HEK293 (cell line): ENCODE data around the gene SORCS3.

Experiments
- CTCF ChIA-PET: fragments of 350-600 bp; formaldehyde crosslinking; extraction: SDS; loops from one replicate; lab custom pipeline; 2021; ENCODE audit warnings: antibody characterized with exemption; lab: Yijun Ruan, JAX
- POLR2A ChIA-PET: fragments of 300-600 bp; formaldehyde crosslinking; extraction: SDS; loops from one replicate; lab custom pipeline; 2020; ENCODE audit warnings: antibody characterized with exemption, inconsistent platforms; lab: Yijun Ruan, JAX
- H3K27ac ChIP-seq: fragments of 200-500 bp; sonication (Bioruptor generic); 2 replicates; pipeline ENCODE4 v1.5.1; 2014; ENCODE audit warnings: low read depth, low read length, control low read depth, inconsistent platforms; ENCODE audit errors: extremely low read depth
- H3K36me3 ChIP-seq, 2 experiments: fragments of 200-500 bp in 1 of 2; sonication (Bioruptor generic) in 1 of 2; 1 replicate in 1 of 2; 2 replicates in 1 of 2; pipeline ENCODE4 v1.5.1; 2014 to 2017; ENCODE audit warnings: inconsistent platforms in 2 of 2, low read length in 2 of 2; ENCODE audit not compliant: control insufficient read depth in 2 of 2, insufficient read depth in 1 of 2
- H3K4me1 ChIP-seq: fragments of 200-500 bp; sonication (Bioruptor generic); 2 replicates; pipeline ENCODE4 v1.5.1; 2014; ENCODE audit warnings: mild to moderate bottlenecking, low read length, inconsistent platforms; ENCODE audit not compliant: control insufficient read depth, insufficient read depth
- H3K4me3 ChIP-seq: 2 replicates; pipeline ENCODE4 v1.5.1; 2011; ENCODE audit warnings: low read depth, mild to moderate bottlenecking, control low read depth, low read length, moderate library complexity
- H3K9me3 ChIP-seq: fragments of 200-500 bp; sonication (Bioruptor generic); 2 replicates; pipeline ENCODE4 v1.5.1; 2014; ENCODE audit warnings: low read depth, low read length, inconsistent platforms; ENCODE audit not compliant: control insufficient read depth, insufficient read depth
- BCL11A ChIP-seq: fragments of 450-650 bp; formaldehyde crosslinking; IDR thresholded peaks from 2 replicates; pipeline ENCODE4 v1.5.1; 2016; ENCODE audit warnings: low read depth, missing biosample characterization, missing genetic modification characterization
- HOXD13 ChIP-seq: sonication (generic); formaldehyde crosslinking; IDR thresholded peaks from 2 replicates; pipeline ENCODE4 v1.8.0; 2022; ENCODE audit warnings: missing genetic modification reagents, borderline replicate concordance
- MZF1 ChIP-seq: fragments of 450-650 bp; formaldehyde crosslinking; IDR thresholded peaks from 2 replicates; pipeline ENCODE4 v1.5.1; 2017; ENCODE audit warnings: missing biosample characterization, missing genetic modification characterization, borderline replicate concordance
- SP2 ChIP-seq: fragments of 450-650 bp; formaldehyde crosslinking; IDR thresholded peaks from 2 replicates; pipeline ENCODE4 v1.5.1; 2016; ENCODE audit warnings: missing biosample characterization, missing genetic modification characterization
- ZBTB48 ChIP-seq: fragments of 450-650 bp; formaldehyde crosslinking; IDR thresholded peaks from 2 replicates; pipeline ENCODE4 v1.5.1; 2016; ENCODE audit warnings: missing biosample characterization, missing genetic modification characterization
- ZNF202 ChIP-seq: fragments of 450-650 bp; formaldehyde crosslinking; IDR thresholded peaks from 2 replicates; pipeline ENCODE4 v1.5.1; 2016; ENCODE audit warnings: missing biosample characterization, missing genetic modification characterization, borderline replicate concordance
- ZNF514 ChIP-seq: fragments of 450-650 bp; formaldehyde crosslinking; IDR thresholded peaks from 2 replicates; pipeline ENCODE4 v1.5.1; 2016; ENCODE audit warnings: missing biosample characterization, missing genetic modification characterization
- ZNF555 ChIP-seq: fragments of 450-650 bp; formaldehyde crosslinking; conservative IDR thresholded peaks from 2 replicates; pipeline ENCODE4 v1.5.1; 2017; ENCODE audit warnings: missing biosample characterization, mild to moderate bottlenecking, missing genetic modification characterization, inconsistent platforms
- ZNF621 ChIP-seq: fragments of 450-650 bp; formaldehyde crosslinking; IDR thresholded peaks from 2 replicates; pipeline ENCODE4 v1.5.1; 2017; ENCODE audit warnings: missing biosample characterization, missing genetic modification characterization
- ZNF629 ChIP-seq: fragments of 450-650 bp; formaldehyde crosslinking; IDR thresholded peaks from 2 replicates; pipeline ENCODE4 v1.5.1; 2017; ENCODE audit warnings: missing biosample characterization, missing genetic modification characterization
- ZNF654 ChIP-seq: fragments of 450-650 bp; formaldehyde crosslinking; IDR thresholded peaks from 2 replicates; pipeline ENCODE4 v1.5.1; 2016; ENCODE audit warnings: low read depth, missing biosample characterization, missing genetic modification characterization
- ZNF677 ChIP-seq: fragments of 450-650 bp; IDR thresholded peaks from 2 replicates; pipeline ENCODE4 v1.5.0; 2018; ENCODE audit warnings: missing biosample characterization, mild to moderate bottlenecking, missing genetic modification characterization, moderate library complexity
- ZNF830 ChIP-seq: fragments of 450-650 bp; IDR thresholded peaks from 2 replicates; pipeline ENCODE4 v1.5.0; 2018; ENCODE audit warnings: missing biosample characterization, missing genetic modification characterization, low read depth, mild to moderate bottlenecking, moderate library complexity
- ZSCAN16 ChIP-seq: fragments of 450-650 bp; formaldehyde crosslinking; IDR thresholded peaks from 2 replicates; pipeline ENCODE4 v1.5.1; 2016; ENCODE audit warnings: missing biosample characterization, missing genetic modification characterization
- TF ChIP-seq, protein P1 (sequence below): fragments of 450-650 bp; formaldehyde crosslinking; IDR thresholded peaks from 2 replicates; pipeline ENCODE4 v1.5.1; 2016; ENCODE audit warnings: missing biosample characterization, missing genetic modification characterization
- TF ChIP-seq, protein P2 (sequence below): fragments of 450-650 bp; formaldehyde crosslinking; IDR thresholded peaks from 2 replicates; pipeline ENCODE4 v1.5.1; 2016; ENCODE audit warnings: missing biosample characterization, missing genetic modification characterization, borderline replicate concordance
- TF ChIP-seq, protein P3 (sequence below): fragments of 450-650 bp; formaldehyde crosslinking; IDR thresholded peaks from 2 replicates; pipeline ENCODE4 v1.5.1; 2016; ENCODE audit warnings: missing biosample characterization, missing genetic modification characterization
- TF ChIP-seq, protein P4 (sequence below): fragments of 450-650 bp; formaldehyde crosslinking; IDR thresholded peaks from 2 replicates; pipeline ENCODE4 v1.5.1; 2016; ENCODE audit warnings: missing biosample characterization, missing genetic modification characterization

The SORCS3 gene

DNA sequence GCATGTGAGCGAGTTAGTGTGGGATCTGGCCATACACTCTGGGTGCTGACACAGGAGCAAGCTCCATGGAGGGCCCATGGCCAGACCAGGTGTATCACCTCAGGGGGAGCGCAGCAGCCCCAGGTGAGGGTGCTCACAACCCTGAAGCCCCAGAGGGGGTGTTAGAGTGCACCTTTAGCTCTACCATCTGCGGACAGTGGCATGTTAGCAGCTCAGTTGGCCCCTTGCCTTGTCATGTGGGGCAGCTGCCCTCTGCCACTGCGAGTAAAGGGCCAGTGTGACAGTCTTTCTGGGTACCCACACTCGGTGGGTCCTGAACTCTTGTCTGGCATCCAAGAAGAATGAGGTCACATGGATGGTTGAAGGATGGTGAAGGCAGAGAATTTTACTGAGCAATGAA is 600.2 kb downstream of the SORCS3 start:
- H3K4me3 ChIP-seq, result no peak overlapping the region
- no peak overlapping the region for H3K27ac ChIP-seq
- ChIA-PET POLR2A (no interaction called here), CTCF (no interaction called here)
- no peaks in the 10 kb centered on the region for H3K4me1 ChIP-seq
- TF ChIP-seq, protein P1, sequence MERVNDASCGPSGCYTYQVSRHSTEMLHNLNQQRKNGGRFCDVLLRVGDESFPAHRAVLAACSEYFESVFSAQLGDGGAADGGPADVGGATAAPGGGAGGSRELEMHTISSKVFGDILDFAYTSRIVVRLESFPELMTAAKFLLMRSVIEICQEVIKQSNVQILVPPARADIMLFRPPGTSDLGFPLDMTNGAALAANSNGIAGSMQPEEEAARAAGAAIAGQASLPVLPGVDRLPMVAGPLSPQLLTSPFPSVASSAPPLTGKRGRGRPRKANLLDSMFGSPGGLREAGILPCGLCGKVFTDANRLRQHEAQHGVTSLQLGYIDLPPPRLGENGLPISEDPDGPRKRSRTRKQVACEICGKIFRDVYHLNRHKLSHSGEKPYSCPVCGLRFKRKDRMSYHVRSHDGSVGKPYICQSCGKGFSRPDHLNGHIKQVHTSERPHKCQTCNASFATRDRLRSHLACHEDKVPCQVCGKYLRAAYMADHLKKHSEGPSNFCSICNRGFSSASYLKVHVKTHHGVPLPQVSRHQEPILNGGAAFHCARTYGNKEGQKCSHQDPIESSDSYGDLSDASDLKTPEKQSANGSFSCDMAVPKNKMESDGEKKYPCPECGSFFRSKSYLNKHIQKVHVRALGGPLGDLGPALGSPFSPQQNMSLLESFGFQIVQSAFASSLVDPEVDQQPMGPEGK (tag by site-specific recombination), result no peak
- TF ChIP-seq, protein P2, sequence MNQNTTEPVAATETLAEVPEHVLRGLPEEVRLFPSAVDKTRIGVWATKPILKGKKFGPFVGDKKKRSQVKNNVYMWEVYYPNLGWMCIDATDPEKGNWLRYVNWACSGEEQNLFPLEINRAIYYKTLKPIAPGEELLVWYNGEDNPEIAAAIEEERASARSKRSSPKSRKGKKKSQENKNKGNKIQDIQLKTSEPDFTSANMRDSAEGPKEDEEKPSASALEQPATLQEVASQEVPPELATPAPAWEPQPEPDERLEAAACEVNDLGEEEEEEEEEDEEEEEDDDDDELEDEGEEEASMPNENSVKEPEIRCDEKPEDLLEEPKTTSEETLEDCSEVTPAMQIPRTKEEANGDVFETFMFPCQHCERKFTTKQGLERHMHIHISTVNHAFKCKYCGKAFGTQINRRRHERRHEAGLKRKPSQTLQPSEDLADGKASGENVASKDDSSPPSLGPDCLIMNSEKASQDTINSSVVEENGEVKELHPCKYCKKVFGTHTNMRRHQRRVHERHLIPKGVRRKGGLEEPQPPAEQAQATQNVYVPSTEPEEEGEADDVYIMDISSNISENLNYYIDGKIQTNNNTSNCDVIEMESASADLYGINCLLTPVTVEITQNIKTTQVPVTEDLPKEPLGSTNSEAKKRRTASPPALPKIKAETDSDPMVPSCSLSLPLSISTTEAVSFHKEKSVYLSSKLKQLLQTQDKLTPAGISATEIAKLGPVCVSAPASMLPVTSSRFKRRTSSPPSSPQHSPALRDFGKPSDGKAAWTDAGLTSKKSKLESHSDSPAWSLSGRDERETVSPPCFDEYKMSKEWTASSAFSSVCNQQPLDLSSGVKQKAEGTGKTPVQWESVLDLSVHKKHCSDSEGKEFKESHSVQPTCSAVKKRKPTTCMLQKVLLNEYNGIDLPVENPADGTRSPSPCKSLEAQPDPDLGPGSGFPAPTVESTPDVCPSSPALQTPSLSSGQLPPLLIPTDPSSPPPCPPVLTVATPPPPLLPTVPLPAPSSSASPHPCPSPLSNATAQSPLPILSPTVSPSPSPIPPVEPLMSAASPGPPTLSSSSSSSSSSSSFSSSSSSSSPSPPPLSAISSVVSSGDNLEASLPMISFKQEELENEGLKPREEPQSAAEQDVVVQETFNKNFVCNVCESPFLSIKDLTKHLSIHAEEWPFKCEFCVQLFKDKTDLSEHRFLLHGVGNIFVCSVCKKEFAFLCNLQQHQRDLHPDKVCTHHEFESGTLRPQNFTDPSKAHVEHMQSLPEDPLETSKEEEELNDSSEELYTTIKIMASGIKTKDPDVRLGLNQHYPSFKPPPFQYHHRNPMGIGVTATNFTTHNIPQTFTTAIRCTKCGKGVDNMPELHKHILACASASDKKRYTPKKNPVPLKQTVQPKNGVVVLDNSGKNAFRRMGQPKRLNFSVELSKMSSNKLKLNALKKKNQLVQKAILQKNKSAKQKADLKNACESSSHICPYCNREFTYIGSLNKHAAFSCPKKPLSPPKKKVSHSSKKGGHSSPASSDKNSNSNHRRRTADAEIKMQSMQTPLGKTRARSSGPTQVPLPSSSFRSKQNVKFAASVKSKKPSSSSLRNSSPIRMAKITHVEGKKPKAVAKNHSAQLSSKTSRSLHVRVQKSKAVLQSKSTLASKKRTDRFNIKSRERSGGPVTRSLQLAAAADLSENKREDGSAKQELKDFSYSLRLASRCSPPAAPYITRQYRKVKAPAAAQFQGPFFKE (tag by site-specific recombination), result no peak
- TF ChIP-seq, protein P3, sequence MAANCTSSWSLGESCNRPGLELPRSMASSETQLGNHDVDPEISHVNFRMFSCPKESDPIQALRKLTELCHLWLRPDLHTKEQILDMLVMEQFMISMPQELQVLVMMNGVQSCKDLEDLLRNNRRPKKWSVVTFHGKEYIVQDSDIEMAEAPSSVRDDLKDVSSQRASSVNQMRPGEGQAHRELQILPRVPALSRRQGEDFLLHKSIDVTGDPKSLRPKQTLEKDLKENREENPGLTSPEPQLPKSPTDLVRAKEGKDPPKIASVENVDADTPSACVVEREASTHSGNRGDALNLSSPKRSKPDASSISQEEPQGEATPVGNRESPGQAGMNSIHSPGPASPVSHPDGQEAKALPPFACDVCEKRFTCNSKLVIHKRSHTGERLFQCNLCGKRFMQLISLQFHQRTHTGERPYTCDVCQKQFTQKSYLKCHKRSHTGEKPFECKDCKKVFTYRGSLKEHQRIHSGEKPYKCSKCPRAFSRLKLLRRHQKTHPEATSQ (tag by site-specific recombination), result no peak
- TF ChIP-seq ZNF629 (no peak), BCL11A (tag by site-specific recombination) (no peak), ZNF677 (tag by site-specific recombination) (no peak), SP2 (tag by site-specific recombination) (no peak), HOXD13 (CRISPR knock-in tag) (no peak), ZNF830 (tag by site-specific recombination) (no peak), ZNF621 (tag by site-specific recombination) (no peak), ZNF555 (tag by site-specific recombination) (no peak), MZF1 (tag by site-specific recombination) (no peak), ZNF514 (no peak), ZBTB48 (no peak), ZNF202 (no peak), ZSCAN16 (tag by site-specific recombination) (no peak), ZNF654 (tag by site-specific recombination) (no peak)
- TF ChIP-seq, protein P4, sequence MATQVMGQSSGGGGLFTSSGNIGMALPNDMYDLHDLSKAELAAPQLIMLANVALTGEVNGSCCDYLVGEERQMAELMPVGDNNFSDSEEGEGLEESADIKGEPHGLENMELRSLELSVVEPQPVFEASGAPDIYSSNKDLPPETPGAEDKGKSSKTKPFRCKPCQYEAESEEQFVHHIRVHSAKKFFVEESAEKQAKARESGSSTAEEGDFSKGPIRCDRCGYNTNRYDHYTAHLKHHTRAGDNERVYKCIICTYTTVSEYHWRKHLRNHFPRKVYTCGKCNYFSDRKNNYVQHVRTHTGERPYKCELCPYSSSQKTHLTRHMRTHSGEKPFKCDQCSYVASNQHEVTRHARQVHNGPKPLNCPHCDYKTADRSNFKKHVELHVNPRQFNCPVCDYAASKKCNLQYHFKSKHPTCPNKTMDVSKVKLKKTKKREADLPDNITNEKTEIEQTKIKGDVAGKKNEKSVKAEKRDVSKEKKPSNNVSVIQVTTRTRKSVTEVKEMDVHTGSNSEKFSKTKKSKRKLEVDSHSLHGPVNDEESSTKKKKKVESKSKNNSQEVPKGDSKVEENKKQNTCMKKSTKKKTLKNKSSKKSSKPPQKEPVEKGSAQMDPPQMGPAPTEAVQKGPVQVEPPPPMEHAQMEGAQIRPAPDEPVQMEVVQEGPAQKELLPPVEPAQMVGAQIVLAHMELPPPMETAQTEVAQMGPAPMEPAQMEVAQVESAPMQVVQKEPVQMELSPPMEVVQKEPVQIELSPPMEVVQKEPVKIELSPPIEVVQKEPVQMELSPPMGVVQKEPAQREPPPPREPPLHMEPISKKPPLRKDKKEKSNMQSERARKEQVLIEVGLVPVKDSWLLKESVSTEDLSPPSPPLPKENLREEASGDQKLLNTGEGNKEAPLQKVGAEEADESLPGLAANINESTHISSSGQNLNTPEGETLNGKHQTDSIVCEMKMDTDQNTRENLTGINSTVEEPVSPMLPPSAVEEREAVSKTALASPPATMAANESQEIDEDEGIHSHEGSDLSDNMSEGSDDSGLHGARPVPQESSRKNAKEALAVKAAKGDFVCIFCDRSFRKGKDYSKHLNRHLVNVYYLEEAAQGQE (tag by site-specific recombination), result no peak
- TF ChIP-seq, all 188 proteins: peak for 0
- H3K9me3 ChIP-seq, result no peaks in the 10 kb centered on the region
- no peaks in the 10 kb centered on the region for H3K36me3 ChIP-seq
